ENCODE data around the gene ZNF397.

ZNF397 gene

GRCh38 chr18:35306588-35307250, 65.9 kb downstream of the ZNF397 start:
- DNase-seq: no peak

Data from T1000 (cell line).